Stimulated activated CD4-positive, alpha-beta T cell treated with anti-CD3 and anti-CD28 coated beads, Interleukin-12 subunit alpha, Interleukin-12 subunit beta, amount 100 ng/mL, for 48 hours (primary cell): ENCODE results near the gene CNGA4.
A peak's percentile ranks its signal among the peaks of the same experiment; 100 is the strongest.
"Not testable (repeated sequence)": the region's sequence is repeated elsewhere in the genome, so short reads cannot be mapped to it uniquely, and the experiment has no call there.

Experiments
- DNase-seq, 3 donors: peaks; one replicate each; pipeline ENCODE4 v3.0.0-alpha.2; 2020; ENCODE audit warnings: low read depth in 2 of 3, low spot score in 1 of 3

Gene CNGA4

DNA sequence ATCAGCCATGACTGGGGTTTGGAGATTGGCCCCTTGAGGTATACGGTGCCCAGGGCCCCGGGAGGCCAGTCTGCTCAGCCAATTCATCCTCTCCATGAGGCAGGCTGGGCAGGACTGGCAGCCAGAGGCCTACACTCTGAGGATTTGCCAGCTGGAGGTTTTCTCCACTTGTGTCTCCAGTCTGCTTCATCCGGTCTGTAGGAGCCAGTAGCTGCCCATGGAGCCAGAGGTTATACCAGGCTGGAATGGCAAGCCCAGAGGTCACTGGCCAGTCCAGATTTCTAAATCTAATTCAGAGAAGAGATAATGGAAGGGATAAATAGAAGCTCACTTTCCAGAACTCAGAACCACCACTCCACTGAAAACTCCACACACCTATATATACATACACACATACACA is 14.5 kb upstream of the CNGA4 start:
- no peak for DNase-seq

DNA sequence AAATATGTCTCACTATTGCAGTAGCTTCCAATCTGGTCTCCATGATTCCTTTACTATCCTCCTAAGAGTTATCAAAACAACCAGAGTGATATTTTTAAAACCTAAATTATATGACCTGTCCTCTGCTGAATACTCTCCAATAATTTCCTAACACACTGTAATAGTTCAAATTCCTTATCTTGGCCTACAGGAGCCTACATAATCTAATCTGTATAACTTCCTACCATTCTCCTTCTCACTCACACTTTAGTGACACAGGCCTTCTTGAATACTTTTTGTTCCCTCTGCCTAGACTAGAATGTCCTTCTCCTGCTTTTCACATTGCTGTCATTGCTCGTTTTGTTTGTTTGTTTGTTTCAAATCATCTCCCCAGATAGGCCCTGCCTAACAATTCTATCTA is 13.9 kb upstream of the CNGA4 start:
- DNase-seq = no peak

DNA sequence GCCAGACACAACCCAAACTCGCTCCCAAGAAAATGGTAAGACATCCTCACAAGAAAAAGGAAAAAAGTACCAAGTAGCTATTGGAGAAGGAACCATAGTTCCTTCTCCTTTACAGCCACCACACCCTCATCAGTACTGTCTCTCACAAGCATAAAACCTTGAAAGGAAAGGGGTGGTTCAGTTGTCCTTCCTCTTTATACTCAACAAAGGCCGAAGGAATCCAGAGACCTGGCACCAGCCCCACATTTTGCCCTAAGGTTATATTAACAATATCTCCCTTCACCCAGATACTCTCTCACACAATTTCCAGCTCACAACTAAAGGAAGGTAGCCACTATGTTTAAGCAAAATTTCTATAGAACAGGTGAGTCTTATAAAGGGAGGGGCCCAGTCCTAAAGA is 13.0 kb upstream of the CNGA4 start:
- DNase-seq = no peak

DNA sequence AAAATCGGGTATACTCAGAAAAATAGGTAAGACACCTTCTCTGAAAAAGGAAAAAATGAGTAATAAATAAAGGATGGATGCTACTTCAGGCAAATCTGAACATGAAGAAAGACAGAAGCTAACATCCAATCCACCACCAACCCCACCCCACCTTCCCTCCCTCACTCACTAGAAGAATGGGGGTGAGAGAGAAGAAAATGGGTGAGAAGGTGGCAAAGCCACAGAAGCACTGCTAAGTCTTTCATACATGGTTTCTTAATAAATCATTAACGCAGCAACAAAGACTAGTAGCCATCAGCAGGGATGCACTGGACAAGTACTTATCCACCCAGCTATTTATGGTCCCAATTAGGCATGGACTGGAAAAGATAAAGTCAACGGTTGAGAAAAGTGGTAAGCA is 10.4 kb upstream of the CNGA4 start:
- DNase-seq = no peak

DNA sequence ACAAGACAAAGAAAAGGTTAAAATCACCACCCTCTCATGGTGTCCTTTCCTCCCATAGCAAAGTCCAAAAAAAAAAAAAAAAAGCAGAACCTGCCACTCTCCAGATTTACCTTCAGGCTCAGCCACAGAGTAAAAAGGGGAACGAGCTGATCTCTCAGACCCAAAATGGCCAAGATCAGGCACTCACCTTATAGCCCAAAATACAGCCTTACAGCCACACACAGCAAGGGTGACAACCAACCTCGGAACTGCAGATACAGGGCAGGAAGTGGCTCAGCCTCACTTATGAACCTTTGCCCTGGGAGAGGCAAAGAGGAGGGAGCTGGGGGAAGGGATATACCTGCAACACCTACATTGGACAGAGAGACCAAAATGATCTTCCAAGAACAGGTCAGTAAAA is 9.0 kb upstream of the CNGA4 start:
- DNase-seq = no peak

- no peak for DNase-seq
Measured at GRCh38 chr11:6232899-6233298, 6.0 kb upstream of the CNGA4 start.

DNA sequence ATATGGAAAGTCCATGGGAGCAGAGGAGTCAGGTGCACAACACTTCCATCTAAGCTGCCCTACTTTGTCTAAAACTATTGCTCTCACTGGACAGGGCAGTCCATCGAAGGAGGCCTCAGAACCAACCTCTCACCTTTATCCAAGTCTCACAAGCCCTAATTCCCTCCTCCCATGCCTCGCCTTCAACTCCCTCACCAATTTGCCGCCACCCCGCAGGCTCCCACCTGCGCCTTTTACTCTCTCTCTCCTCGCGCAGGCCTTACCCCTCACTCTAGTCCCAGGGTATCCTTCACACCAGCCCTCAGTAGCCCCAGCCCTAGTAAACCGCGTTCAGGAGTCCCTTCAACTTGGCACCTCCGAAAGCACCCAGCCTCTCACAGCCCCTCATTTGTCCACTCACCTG is 4.9 kb upstream of the CNGA4 start:
- no peak for DNase-seq

DNA sequence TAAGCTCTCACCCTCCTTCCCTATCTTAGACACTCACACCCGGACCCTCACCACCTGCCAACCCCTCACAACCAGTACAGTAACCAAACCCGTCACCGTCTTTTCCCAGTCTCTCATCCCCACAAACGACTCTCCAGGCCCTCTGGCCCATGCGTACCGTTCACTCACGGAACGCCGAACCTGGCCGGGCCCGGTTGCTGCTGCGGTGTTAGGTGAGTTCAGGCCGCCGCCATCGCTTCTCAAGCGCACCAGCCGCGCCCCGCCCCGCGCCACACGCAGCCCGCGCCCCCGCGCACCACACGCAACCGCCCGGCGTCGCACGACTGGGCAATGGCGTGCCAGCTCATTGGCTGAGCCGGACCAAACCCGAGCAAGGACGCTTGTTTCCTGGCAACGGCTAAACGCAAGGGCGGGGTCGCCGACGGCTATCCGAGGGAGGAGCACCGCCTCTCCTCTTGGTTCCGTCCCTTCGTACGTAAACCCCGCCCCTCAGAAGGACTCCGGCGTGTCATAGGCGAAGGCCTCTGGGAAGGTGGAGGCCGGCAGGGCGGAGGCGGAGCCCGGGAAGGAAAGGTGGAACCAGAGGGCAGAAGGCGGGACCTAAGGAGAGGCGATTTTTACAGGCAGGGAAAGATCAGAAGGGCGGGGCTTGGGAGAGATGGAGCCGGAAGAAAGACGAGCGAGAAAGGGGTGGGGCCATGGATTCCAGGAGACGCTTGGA is 4.3 kb upstream of the CNGA4 start, which contains the start of gene FHIP1B:
Gene FHIP1B, minus strand, starts transcription at position 250 of the 721 bp plus-strand sequence. CDS start 10,120 bp downstream, outside the sequence.
- peak; percentile 98 to 100 (median 100) for DNase-seq

DNA sequence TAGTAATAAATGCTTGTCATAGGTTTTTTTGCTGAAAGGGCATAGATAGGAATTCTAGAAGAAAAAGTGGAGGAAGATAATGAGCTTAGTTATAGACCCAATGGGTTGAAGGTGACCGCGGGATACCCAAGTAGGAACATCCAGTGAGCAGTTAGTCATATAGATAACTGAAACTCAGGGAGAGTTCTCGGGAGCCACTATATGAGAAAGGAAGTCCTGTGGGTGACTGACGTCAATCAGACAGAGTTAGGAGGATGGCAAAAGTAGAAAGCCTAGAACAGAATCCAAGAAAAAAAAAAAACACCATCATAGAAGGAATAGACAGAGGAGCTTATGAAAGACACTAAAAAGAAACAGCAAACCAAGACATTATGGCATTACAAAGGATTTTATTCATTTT is 1.6 kb upstream of the CNGA4 start:
- DNase-seq = no peak

- DNase-seq = no peak
Measured at GRCh38 chr11:6237761-6238302, 1.1 kb upstream of the CNGA4 start.

- no peak for DNase-seq
Measured at GRCh38 chr11:6240139-6240538, 1.2 kb downstream of the CNGA4 start.

DNA sequence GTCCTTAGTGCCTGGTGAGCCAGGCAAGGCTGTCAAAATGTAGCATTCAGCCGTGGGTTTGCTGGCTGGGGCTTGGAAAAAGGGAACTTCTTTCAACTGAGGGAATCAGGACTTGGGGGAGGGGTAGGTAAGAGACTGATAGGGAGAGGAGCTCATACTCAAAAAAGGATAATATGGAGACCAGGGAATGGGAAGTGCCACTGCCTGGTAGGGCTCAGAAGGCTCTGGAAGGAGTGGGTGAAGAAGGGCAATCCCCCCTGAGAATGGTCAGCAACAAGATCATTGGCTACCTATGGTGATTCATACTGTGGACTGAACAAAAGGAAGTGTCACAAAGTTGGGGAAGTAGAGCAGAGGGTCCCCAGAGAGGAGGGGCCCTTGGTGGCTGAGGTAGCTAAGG is 1.9 kb downstream of the CNGA4 start:
- no peak for DNase-seq

DNA sequence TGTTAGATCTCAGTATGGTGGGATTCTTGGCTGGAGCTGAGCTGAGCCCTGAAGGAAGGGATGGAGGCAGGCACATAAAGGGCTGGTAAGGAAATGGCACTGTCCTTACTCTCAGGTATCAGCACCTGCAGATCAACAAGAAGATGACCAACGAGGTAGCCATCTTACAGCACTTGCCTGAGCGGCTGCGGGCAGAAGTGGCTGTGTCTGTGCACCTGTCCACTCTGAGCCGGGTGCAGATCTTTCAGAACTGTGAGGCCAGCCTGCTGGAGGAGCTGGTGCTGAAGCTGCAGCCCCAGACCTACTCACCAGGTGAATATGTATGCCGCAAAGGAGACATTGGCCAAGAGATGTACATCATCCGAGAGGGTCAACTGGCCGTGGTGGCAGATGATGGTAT is 2.4 kb downstream of the CNGA4 start:
- DNase-seq = no peak

DNA sequence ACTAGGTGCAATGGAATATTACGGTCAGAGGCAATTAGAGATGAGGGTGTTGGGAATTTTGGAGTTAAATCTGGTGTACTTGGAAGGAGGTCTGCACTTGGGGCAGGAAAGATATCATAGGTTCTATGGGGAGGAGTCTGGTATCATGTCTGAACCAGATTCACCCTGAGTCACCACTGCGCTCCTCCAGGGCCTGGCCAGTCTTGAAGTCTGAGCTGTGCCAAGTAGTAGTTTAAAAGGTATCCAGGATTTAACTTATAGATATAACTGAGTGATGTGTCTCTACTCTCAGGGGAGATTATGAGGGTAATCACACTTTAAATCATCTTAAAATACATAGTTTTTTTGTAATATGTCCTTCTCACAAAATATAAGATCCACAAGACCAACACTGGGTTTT is 6.6 kb downstream of the CNGA4 start:
- no peak for DNase-seq

DNA sequence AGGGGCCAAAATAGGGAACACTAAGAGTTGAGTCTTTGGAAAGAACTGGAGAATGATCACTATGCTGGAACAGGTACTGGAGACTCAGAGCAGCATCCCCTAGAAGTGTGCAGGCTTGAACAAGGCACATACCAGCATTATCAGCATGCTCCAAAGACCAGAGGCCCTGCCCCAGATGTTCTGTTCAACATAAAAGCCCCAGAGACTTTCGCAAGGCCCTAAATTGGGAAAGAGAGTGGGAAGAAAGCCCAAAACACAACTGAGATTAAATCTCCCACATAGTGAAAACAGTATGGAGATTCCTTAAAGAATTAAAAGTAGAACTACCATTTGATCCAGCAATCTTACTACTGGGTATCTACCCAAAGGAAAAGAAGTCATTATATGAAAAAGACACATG is 9.4 kb downstream of the CNGA4 start:
- no peak for DNase-seq

- not testable (repeated sequence) for DNase-seq
Measured at GRCh38 chr11:6248897-6249296, 10.0 kb downstream of the CNGA4 start.

- DNase-seq = no peak
Measured at GRCh38 chr11:6249770-6250555, 11.1 kb downstream of the CNGA4 start.

DNA sequence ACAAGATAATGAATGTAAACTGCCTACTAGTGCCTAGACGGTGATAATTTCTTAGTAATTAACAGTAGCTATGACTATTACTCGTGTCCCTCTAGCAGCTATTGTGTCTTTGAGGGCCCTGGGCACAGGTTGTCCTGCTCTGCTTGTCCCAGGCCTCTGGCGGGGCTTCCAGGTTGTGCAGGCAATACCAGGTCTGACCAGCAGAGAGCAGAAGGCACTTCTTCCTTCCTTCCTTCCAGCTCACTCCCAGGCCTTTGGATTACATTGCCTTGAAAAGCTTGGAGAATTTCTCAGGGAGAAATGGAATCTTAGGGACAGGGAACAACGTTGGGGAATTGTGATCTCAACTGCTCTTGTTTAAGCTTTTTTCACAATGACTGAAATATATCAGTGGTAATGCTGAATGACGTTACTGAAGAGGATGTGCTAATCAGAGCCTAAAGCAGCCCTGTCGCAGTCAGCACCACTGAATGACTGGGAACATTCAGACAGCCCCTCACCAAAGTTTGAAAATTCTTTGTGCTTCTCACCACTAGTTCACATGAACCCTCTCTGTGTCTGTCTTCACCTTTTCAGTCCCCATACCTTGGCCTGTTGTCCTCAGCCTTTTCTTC is 12.3 kb downstream of the CNGA4 start:
- DNase-seq = peak; percentile 41 to 57 (median 46)

DNA sequence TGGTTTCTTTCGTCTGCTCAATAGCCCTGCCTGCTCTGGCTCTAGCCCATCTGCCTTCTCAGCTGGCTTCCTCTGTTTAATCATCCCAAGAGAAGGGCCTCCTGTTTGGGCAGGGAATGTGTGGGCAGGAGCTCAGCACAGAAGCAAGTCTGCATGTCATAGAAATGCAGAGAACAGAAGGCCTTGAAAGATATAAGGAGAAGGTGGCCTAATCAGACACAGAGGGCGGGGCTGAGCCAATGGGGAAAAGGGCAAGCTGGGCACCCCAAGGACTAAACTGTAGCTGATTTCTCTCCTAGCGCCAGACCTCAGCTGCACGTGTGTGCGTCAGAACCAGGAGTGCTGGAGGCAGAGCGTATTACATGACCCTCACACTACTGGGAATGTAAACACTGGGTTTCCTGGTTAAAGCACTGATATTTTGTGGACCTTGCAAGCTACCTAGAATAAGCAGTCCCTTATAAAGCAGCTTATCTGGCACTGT is 13.1 kb downstream of the CNGA4 start:
- DNase-seq = no peak

- DNase-seq = no peak
Measured at GRCh38 chr11:6253197-6253596, 14.3 kb downstream of the CNGA4 start.

GRCh38 chr11:6258141-6258540 is 19.3 kb downstream of the CNGA4 start:
- DNase-seq = no peak
